Measurements from ENCODE around the gene HLA-DRB1.
"Not testable (repeated sequence)": the region's sequence is repeated elsewhere in the genome, so short reads cannot be mapped to it uniquely, and the experiment has no call there.

HLA-DRB1 gene

DNA sequence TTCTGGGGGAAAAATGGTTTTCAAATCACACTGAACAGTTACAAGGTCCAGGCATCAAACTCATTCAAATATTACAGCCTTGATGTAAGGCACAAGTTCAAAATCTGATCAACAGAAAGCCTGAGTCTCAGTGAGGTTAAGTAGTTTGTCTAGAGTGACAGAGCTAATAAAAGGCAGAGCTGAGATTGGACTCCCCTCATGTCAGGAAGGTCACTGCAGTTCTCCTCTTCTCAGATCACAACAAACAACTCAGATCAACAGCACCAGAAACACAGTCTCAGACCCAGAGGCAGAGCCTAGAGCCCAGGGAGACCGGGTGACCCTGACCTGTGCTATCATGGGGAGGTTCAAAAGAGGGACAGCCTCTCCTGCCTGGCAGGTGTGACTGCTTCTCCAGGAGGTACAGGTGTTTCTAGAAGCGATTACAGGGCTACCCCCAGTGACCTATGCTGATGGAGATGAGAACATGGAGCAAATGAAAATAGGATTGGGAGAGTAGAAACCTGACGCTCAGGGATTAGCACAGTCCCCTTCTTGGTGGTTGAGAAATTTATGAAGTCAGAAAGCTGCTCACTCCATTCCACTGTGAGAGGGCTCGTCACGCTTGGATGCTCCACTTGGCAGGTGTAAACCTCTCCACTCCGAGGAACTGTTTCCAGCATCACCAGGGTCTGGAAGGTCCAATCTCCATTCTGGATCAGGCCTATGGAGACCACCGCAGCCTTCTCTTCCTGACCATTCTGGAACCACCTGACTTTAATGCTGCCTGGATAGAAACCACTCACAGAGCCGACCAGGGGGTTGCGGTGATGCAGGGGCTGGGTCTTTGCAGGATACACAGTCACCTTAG is 35.3 kb downstream of the HLA-DRB1 start:
- no peak for DNase-seq

- DNase-seq: no peak
Measured at GRCh38 chr6:32553037-32553742, 36.5 kb downstream of the HLA-DRB1 start.

DNA sequence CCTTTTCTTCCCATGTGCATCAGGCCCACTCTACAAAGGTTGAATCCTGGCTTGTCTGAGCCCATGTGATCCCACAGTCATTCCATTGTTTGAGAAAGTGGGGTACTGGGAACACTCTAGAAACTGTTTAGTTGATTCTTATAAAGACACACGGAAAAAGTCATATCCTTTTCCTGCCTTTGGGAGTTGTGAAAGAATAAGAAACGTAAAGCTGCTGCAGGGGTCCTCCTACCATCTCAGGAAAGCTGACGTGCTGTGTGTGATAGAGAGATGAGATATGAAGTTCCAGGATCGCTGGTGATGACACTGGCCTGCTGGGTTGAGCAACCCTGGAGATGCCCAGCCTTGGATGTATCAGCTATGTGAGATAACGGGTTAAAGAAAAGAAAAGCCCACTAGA is 38.2 kb downstream of the HLA-DRB1 start:
- DNase-seq: no peak

DNA sequence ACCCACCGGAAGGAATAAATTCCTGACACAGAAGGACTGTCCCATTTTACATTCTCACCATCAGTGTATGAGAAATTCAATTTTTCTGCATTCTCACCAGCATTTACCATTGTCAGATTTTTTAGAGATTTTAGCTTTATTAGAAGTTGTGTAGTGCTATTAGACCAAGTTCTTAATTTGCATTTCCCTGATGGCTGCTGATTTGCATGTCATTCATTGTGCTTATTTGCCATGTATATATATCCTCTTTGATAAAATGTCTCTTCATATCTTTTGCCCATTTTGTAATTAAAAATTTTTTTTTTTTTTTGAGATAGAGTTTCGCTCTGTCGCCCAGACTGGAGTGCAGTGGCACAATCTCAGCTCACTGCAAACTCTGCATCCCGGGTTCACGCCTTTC is 49.8 kb downstream of the HLA-DRB1 start:
- no peak for DNase-seq

- not testable (repeated sequence) for DNase-seq
Measured at GRCh38 chr6:32530431-32530793, 59.2 kb downstream of the HLA-DRB1 start.

- no peak for DNase-seq
Measured at GRCh38 chr6:32529697-32530430, 59.8 kb downstream of the HLA-DRB1 start, which contains the start of gene HLA-DRB5. Gene HLA-DRB5, minus strand, starts transcription at chr6:32530287. Its CDS starts 63 bp downstream, at chr6:32530224.
